B cell (primary cell): Measurements from ENCODE around the gene NKX2-2. TPM values are rescaled to one million over a fixed set of nuclear protein-coding genes. Genes with fewer than 3 reads are reported as not detected.

Experiments used
- ATAC-seq: fragments of 200-7000 bp; cut with Tn5 transposase; one replicate; pipeline ENCODE4 v1.10.0; 2021; ENCODE audit warnings: low read depth, mild to moderate bottlenecking, moderate number of reproducible peaks, moderate library complexity
- CTCF ChIA-PET: fragments of 350-600 bp; sonication (Branson Sonifier 250); formaldehyde crosslinking; loops from one replicate; lab custom pipeline; 2021; ENCODE audit warnings: antibody characterized with exemption, inconsistent platforms; lab: Charles Lee
- POLR2A ChIA-PET: fragments of 350-600 bp; sonication (Branson Sonifier 250); formaldehyde crosslinking; loops from one replicate; lab custom pipeline; 2021; ENCODE audit warnings: antibody characterized with exemption; lab: Charles Lee
- DNase-seq: peaks from one replicate; pipeline ENCODE4 v3.0.0; 2013
- H2AFZ ChIP-seq: 2 replicates; pipeline ENCODE4 v1.6.1; 2012; ENCODE audit warnings: mild to moderate bottlenecking, low read depth, low read length; ENCODE audit not compliant: insufficient read depth, poor library complexity, severe bottlenecking
- H3K27ac ChIP-seq, 2 donors: 1 replicate in 1 of 2; 2 replicates in 1 of 2; pipeline ENCODE4 v1.5.1; 2012 to 2013; ENCODE audit warnings: low read length in 2 of 2, mild to moderate bottlenecking in 2 of 2, moderate library complexity in 1 of 2
- H3K27me3 ChIP-seq, 4 experiments: fragments of 200-600 bp in 1 of 4; sonication (generic) in 1 of 4; replicated peaks in 1 of 4; 1 replicate in 2 of 4; 2 replicates in 2 of 4; pipeline versions ENCODE4 v1.6.1 to v1.7.0; 2013 to 2016; ENCODE audit warnings: low read length in 3 of 4, mild to moderate bottlenecking in 2 of 4, mixed read lengths in 1 of 4, moderate library complexity in 1 of 4; ENCODE audit not compliant: insufficient read depth in 4 of 4, control insufficient read depth in 3 of 4; ENCODE audit errors: control extremely low read depth in 1 of 4
- H3K36me3 ChIP-seq, 2 experiments: replicated peaks in 1 of 2; 1 replicate in 1 of 2; 2 replicates in 1 of 2; pipeline versions ENCODE4 v1.6.1 to v1.7.1; 2013; ENCODE audit warnings: low read length in 1 of 2; ENCODE audit not compliant: insufficient read depth in 2 of 2, control insufficient read depth in 1 of 2; ENCODE audit errors: control extremely low read depth in 1 of 2, extremely low read depth in 1 of 2
- H3K4me1 ChIP-seq, 2 donors: fragments of 200-600 bp in 1 of 2; sonication (generic) in 1 of 2; 1 replicate in 1 of 2; 2 replicates in 1 of 2; pipeline versions ENCODE4 v1.5.1 to v1.6.1; 2013 to 2017; ENCODE audit warnings: low read length in 2 of 2; ENCODE audit not compliant: control insufficient read depth in 2 of 2, insufficient read depth in 2 of 2
- H3K4me2 ChIP-seq: replicated peaks from 2 replicates; pipeline ENCODE3; 2012; ENCODE audit warnings: mild to moderate bottlenecking, low read depth, low read length; ENCODE audit not compliant: poor library complexity, severe bottlenecking
- H3K4me3 ChIP-seq, 5 experiments: fragments of 200-600 bp in 1 of 5; sonication (generic) in 1 of 5; 1 replicate in 3 of 5; 2 replicates in 2 of 5; pipeline versions ENCODE4 v1.5.1 to v1.7.0; 2011 to 2016; ENCODE audit warnings: low read length in 4 of 5, mild to moderate bottlenecking in 4 of 5, low read depth in 2 of 5, control low read depth in 1 of 5, moderate library complexity in 1 of 5; ENCODE audit not compliant: insufficient read depth in 1 of 5; ENCODE audit errors: control extremely low read depth in 1 of 5, extremely low read depth in 1 of 5
- H3K79me2 ChIP-seq: fragments of 200-600 bp; sonication (generic); one replicate; pipeline ENCODE4 v1.6.0; 2016; ENCODE audit warnings: low read length; ENCODE audit not compliant: control insufficient read depth, insufficient read depth
- H3K9ac ChIP-seq: fragments of 200-600 bp; sonication (generic); 2 replicates; pipeline ENCODE4 v1.6.1; 2017; ENCODE audit warnings: mild to moderate bottlenecking, low read length, moderate library complexity
- H3K9me3 ChIP-seq, 3 donors: one replicate each; pipeline versions ENCODE4 v1.6.1 to v1.7.1; 2013; ENCODE audit warnings: low read length in 2 of 3; ENCODE audit not compliant: control insufficient read depth in 2 of 3, insufficient read depth in 1 of 3; ENCODE audit errors: control extremely low read depth in 1 of 3
- H4K20me1 ChIP-seq: 2 replicates; pipeline ENCODE4 v1.6.0; 2012; ENCODE audit warnings: mild to moderate bottlenecking, low read length; ENCODE audit not compliant: insufficient read depth, control insufficient read depth, poor library complexity, severe bottlenecking
- H3K27ac Mint-ChIP-seq: one replicate; pipeline ENCODE4 v1.8.0; 2021; ENCODE audit warnings: mixed read lengths
- H3K27me3 Mint-ChIP-seq: one replicate; pipeline ENCODE4 v1.8.0; 2021; ENCODE audit warnings: mixed read lengths
- H3K4me1 Mint-ChIP-seq: one replicate; pipeline ENCODE4 v1.8.0; 2021; ENCODE audit warnings: mixed read lengths
- H3K4me3 Mint-ChIP-seq: one replicate; pipeline ENCODE4 v1.8.0; 2021; ENCODE audit warnings: mixed read lengths
- H3K9me3 Mint-ChIP-seq: one replicate; pipeline ENCODE4 v1.8.0; 2022; ENCODE audit warnings: mixed read lengths; ENCODE audit not compliant: insufficient read depth
- EZH2 ChIP-seq: IDR thresholded peaks from 2 replicates; pipeline ENCODE4 v1.6.1; 2012; ENCODE audit warnings: borderline replicate concordance, low read depth, mild to moderate bottlenecking, moderate library complexity, low read length; ENCODE audit not compliant: insufficient read depth, poor library complexity, severe bottlenecking
- WGBS: methylation state at CpG from one replicate; pipeline ENCODE4 v1.1.5; 2013; ENCODE audit warnings: missing lambda C conversion rate; ENCODE audit not compliant: insufficient coverage; 5-methylcytosine and 5-hydroxymethylcytosine counted together
- intact Hi-C: fragments of 100-400 bp; cut with micrococcal nuclease; formaldehyde crosslinking; loops from one replicate; pipeline ENCODE4 v1.10.0; 2022
- polyA plus RNA-seq: library from polyadenylated mRNA; depleted of rRNA; stranded (reverse); fragments of >200 nt; gene quantifications from 2 replicates; pipeline ENCODE4 v1.2.3, GENCODE V29; 2012
- total RNA-seq, 2 donors: library from RNA; stranded (reverse); fragments of 120-200 nt in 1 of 2; gene quantifications; 1 replicate in 1 of 2; 2 replicates in 1 of 2; pipeline versions ENCODE4 v1.2.3 to v1.2.4, GENCODE V29; 2013 to 2022
- TF ChIP-seq, protein P1 (sequence below): fragments of 200-600 bp; IDR thresholded peaks from one replicate; pipeline ENCODE4 v1.8.0; 2022; ENCODE audit warnings: antibody characterized with exemption, mild to moderate bottlenecking

Gene NKX2-2
- total and polyA plus RNA-seq, 2 donors (not counting 1 experiment from before 2014, with no cell fraction given), result not detected

DNA sequence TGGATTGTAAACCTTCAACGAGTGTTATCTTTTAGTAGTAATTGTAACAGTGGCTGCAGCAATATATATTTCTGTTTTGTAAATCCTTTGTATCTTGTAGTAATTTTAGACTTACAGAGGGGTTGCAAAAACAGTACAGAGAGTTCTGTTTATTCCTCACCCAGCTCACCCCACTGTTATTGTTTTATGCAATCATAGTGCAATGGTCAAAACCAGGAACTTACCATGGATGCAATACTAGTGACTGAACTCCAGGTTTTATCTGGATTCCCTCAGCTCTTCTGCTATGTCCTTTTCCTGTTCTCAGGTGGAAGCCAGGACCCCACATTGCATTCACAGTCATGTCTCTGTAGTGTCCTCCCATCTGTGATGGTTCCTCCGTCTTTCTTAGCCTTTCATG lies 42.5 kb upstream of the NKX2-2 start:
- POLR2A ChIA-PET, result no interaction called here
- no peak overlapping the region for H3K4me2 ChIP-seq
- TF ChIP-seq, protein P1, sequence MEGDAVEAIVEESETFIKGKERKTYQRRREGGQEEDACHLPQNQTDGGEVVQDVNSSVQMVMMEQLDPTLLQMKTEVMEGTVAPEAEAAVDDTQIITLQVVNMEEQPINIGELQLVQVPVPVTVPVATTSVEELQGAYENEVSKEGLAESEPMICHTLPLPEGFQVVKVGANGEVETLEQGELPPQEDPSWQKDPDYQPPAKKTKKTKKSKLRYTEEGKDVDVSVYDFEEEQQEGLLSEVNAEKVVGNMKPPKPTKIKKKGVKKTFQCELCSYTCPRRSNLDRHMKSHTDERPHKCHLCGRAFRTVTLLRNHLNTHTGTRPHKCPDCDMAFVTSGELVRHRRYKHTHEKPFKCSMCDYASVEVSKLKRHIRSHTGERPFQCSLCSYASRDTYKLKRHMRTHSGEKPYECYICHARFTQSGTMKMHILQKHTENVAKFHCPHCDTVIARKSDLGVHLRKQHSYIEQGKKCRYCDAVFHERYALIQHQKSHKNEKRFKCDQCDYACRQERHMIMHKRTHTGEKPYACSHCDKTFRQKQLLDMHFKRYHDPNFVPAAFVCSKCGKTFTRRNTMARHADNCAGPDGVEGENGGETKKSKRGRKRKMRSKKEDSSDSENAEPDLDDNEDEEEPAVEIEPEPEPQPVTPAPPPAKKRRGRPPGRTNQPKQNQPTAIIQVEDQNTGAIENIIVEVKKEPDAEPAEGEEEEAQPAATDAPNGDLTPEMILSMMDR, result no peak
- TF ChIP-seq EZH2, result no peak
- Mint-ChIP-seq H3K4me1 (no peaks in the 10 kb centered on the region), H3K27me3 (peaks cover 12% of the 10 kb centered on the region), H3K4me3 (no peak overlapping the region), H3K9me3 (no peaks in the 10 kb centered on the region), H3K27ac (no peak overlapping the region)
- H2AFZ ChIP-seq, result no peak overlapping the region
- 83% methylated on average over 1 of the region's 2 CpGs for WGBS
- intact Hi-C loops, result no loop called here
- no peak overlapping the region for H3K4me3 ChIP-seq
- no peaks in the 10 kb centered on the region for H3K79me2 ChIP-seq
- ATAC-seq (no peak), DNase-seq (no peak)
- H3K9me3 ChIP-seq, result no peaks in the 10 kb centered on the region
- H3K27me3 ChIP-seq, result peaks cover 0 to 7% (median 0%) of the 10 kb centered on the region in 4 experiments
- CTCF ChIA-PET, result no interaction called here
- no peaks in the 10 kb centered on the region for H3K4me1 ChIP-seq
- H4K20me1 ChIP-seq, result no peaks in the 10 kb centered on the region
- no peak overlapping the region for H3K9ac ChIP-seq
- no peaks in the 10 kb centered on the region for H3K36me3 ChIP-seq
- no peak overlapping the region for H3K27ac ChIP-seq

DNA sequence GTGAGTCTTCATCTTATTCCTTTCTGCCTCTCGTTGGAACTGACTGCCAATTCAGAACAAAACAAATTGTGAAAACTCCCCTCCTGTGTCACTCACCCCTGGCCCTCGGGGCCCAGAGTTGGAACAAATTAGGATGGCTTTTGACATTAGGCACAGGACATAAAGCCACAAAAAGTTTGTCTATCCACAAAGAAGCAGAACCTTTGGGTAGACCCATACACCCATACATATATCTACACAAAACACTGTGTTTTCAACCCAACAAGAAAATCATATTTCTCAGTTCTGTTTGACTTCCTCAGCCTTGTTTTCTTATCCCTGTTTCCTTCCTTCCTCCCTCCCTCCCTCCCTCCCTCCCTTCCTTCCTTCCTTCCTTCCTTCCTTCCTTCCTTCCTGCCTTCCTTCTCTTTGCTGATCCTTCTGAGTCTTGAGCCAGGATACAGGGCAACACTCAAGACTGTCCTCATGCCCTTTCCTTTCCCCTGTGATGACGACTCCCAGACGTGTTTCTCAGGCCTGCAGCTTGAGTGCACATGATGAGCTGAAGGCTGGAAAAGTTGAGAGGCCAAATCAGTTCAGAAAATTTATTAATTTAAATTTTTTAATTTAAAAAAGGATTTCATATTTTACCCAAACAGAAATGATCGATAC lies 41.7 kb upstream of the NKX2-2 start:
- Mint-ChIP-seq H3K27me3 (peaks cover 12% of the 10 kb centered on the region), H3K4me3 (no peak overlapping the region), H3K4me1 (no peaks in the 10 kb centered on the region), H3K9me3 (no peaks in the 10 kb centered on the region), H3K27ac (no peak overlapping the region)
- H3K9ac ChIP-seq, result no peak overlapping the region
- no peaks in the 10 kb centered on the region for H3K9me3 ChIP-seq
- no peaks in the 10 kb centered on the region for H3K79me2 ChIP-seq
- no peak for DNase-seq
- CTCF ChIA-PET, result interaction anchor here (0.6 to 1.1 kb wide), 2 partner anchors 17 to 237 kb away, joined by 3 to 4 read pairs; no protein-coding TSS in a partner anchor
- no peaks in the 10 kb centered on the region for H3K4me1 ChIP-seq
- intact Hi-C loops, result no loop called here
- H3K4me3 ChIP-seq, result no peak overlapping the region
- H2AFZ ChIP-seq, result no peak overlapping the region
- no peaks in the 10 kb centered on the region for H3K36me3 ChIP-seq
- no peak overlapping the region for H3K27ac ChIP-seq
- TF ChIP-seq, protein P1, result no peak
- no peak for TF ChIP-seq EZH2
- ATAC-seq, result no peak
- H3K27me3 ChIP-seq, result peaks cover 0 to 7% (median 0%) of the 10 kb centered on the region in 4 experiments
- no peaks in the 10 kb centered on the region for H4K20me1 ChIP-seq
- H3K4me2 ChIP-seq, result no peak overlapping the region
- WGBS, result 81% methylated on average over 2 of the region's 5 CpGs
- POLR2A ChIA-PET, result no interaction called here
